WTC11 (cell line): ENCODE data around the gene SELENOH. TPM values are rescaled to one million over a fixed set of nuclear protein-coding genes. Genes with fewer than 3 reads are reported as not detected.

ENCODE experiments used
- ATAC-seq: fragments of 200-7000 bp; cut with Tn5 transposase; 2 replicates; pipeline ENCODE4 v1.10.0; 2021; ENCODE audit warnings: mild to moderate bottlenecking, moderate library complexity
- CTCF ChIA-PET: fragments of 300-600 bp; sonication (Branson Sonifier 250); formaldehyde crosslinking; loops from one replicate; lab custom pipeline; 2021; ENCODE audit warnings: antibody characterized with exemption; lab: Charles Lee
- POLR2A ChIA-PET: fragments of 350-600 bp; sonication (Branson Sonifier 250); formaldehyde crosslinking; loops from one replicate; lab custom pipeline; 2021; ENCODE audit warnings: antibody characterized with exemption; lab: Charles Lee
- DNase-seq: peaks from one replicate; pipeline ENCODE4 v3.0.0; 2021; ENCODE audit warnings: low spot score
- H3K27ac Mint-ChIP-seq: 2 replicates; pipeline ENCODE4 v1.8.0; 2021; ENCODE audit warnings: mixed read lengths
- H3K27me3 Mint-ChIP-seq: 2 replicates; pipeline ENCODE4 v1.8.0; 2021; ENCODE audit warnings: low read depth, mild to moderate bottlenecking, moderate library complexity, mixed read lengths
- H3K36me3 Mint-ChIP-seq: 2 replicates; pipeline ENCODE4 v1.8.0; 2021; ENCODE audit warnings: mixed read lengths
- H3K4me1 Mint-ChIP-seq: 2 replicates; pipeline ENCODE4 v1.8.0; 2022; ENCODE audit warnings: mixed read lengths
- H3K4me3 Mint-ChIP-seq: 2 replicates; pipeline ENCODE4 v1.8.0; 2021; ENCODE audit warnings: mild to moderate bottlenecking, moderate library complexity, mixed read lengths
- H3K9me3 Mint-ChIP-seq: 2 replicates; pipeline ENCODE4 v1.8.0; 2021; ENCODE audit warnings: mixed read lengths
- CREB1 ChIP-seq: sonication (generic); formaldehyde crosslinking; IDR thresholded peaks from 2 replicates; pipeline ENCODE4 v1.8.0; 2023; ENCODE audit warnings: mild to moderate bottlenecking, missing genetic modification reagents
- FOXJ3 ChIP-seq: sonication (generic); formaldehyde crosslinking; IDR thresholded peaks from 2 replicates; pipeline ENCODE4 v1.9.0; 2021; ENCODE audit warnings: missing genetic modification reagents, mild to moderate bottlenecking, borderline replicate concordance
- FOXK1 ChIP-seq: sonication (generic); formaldehyde crosslinking; IDR thresholded peaks from 2 replicates; pipeline ENCODE4 v1.8.0; 2022; ENCODE audit warnings: mild to moderate bottlenecking, moderate library complexity, missing genetic modification reagents
- GABPB1 ChIP-seq: sonication (generic); formaldehyde crosslinking; IDR thresholded peaks from 2 replicates; pipeline ENCODE4 v1.8.1; 2023; ENCODE audit warnings: mild to moderate bottlenecking, missing genetic modification reagents
- GRHL2 ChIP-seq: fragments of 250-450 bp; sonication (Bioruptor Pico); IDR thresholded peaks from 2 replicates; pipeline ENCODE4 v1.8.0; 2022; ENCODE audit warnings: mild to moderate bottlenecking, moderate library complexity; ENCODE audit not compliant: insufficient replicate concordance, severe bottlenecking
- JAZF1 ChIP-seq: fragments of 250-450 bp; sonication (Bioruptor Pico); IDR thresholded peaks from 2 replicates; pipeline ENCODE4 v1.9.0; 2021; ENCODE audit warnings: moderate library complexity, mild to moderate bottlenecking, inconsistent platforms
- NR1H2 ChIP-seq: sonication (generic); formaldehyde crosslinking; IDR thresholded peaks from 2 replicates; pipeline ENCODE4 v1.9.0; 2021; ENCODE audit warnings: mild to moderate bottlenecking, moderate library complexity, missing genetic modification reagents
- OVOL2 ChIP-seq: fragments of 250-450 bp; sonication (Bioruptor Pico); IDR thresholded peaks from 2 replicates; pipeline ENCODE4 v1.9.0; 2021; ENCODE audit warnings: mild to moderate bottlenecking, borderline replicate concordance
- PRDM15 ChIP-seq: sonication (generic); formaldehyde crosslinking; IDR thresholded peaks from 2 replicates; pipeline ENCODE4 v1.8.0; 2022; ENCODE audit warnings: missing genetic modification reagents
- PRRX2 ChIP-seq: fragments of 250-450 bp; sonication (Bioruptor Pico); IDR thresholded peaks from 2 replicates; pipeline ENCODE4 v1.8.0; 2021; ENCODE audit warnings: mild to moderate bottlenecking
- TEAD1 ChIP-seq: sonication (generic); formaldehyde crosslinking; IDR thresholded peaks from 2 replicates; pipeline ENCODE4 v1.8.0; 2022; ENCODE audit warnings: mild to moderate bottlenecking, missing genetic modification reagents
- TP53 ChIP-seq: sonication (generic); formaldehyde crosslinking; IDR thresholded peaks from 2 replicates; pipeline ENCODE4 v1.8.1; 2023; ENCODE audit warnings: mild to moderate bottlenecking, missing genetic modification reagents
- ZNF121 ChIP-seq: sonication (generic); formaldehyde crosslinking; IDR thresholded peaks from 2 replicates; pipeline ENCODE4 v1.8.0; 2023; ENCODE audit warnings: missing genetic modification reagents
- ZNF138 ChIP-seq: sonication (generic); formaldehyde crosslinking; conservative IDR thresholded peaks from 2 replicates; pipeline ENCODE4 v1.8.1; 2022; ENCODE audit warnings: mild to moderate bottlenecking, moderate library complexity, missing genetic modification reagents
- ZNF416 ChIP-seq: fragments of 250-450 bp; sonication (Bioruptor Pico); IDR thresholded peaks from 2 replicates; pipeline ENCODE4 v1.9.0; 2021; ENCODE audit warnings: mild to moderate bottlenecking, inconsistent platforms
- total RNA-seq: library from RNA; stranded (reverse); gene quantifications from 3 replicates; pipeline ENCODE4 v1.2.3, GENCODE V29; 2021
- TF ChIP-seq, protein P1 (sequence below): sonication (generic); formaldehyde crosslinking; IDR thresholded peaks from 2 replicates; pipeline ENCODE4 v1.8.0; 2023; ENCODE audit warnings: mild to moderate bottlenecking, missing genetic modification reagents
- TF ChIP-seq, protein P2 (sequence below): sonication (generic); formaldehyde crosslinking; IDR thresholded peaks from 2 replicates; pipeline ENCODE4 v1.8.1; 2022; ENCODE audit warnings: missing genetic modification reagents, borderline replicate concordance
- TF ChIP-seq, protein P3 (sequence below): fragments of 250-450 bp; sonication (Bioruptor Pico); IDR thresholded peaks from 2 replicates; pipeline ENCODE4 v1.9.0; 2021; ENCODE audit warnings: mild to moderate bottlenecking
- TF ChIP-seq, protein P4 (sequence below): sonication (generic); formaldehyde crosslinking; IDR thresholded peaks from 2 replicates; pipeline ENCODE4 v1.8.1; 2023; ENCODE audit warnings: mild to moderate bottlenecking, moderate library complexity, missing genetic modification reagents

The SELENOH gene
- total RNA-seq, 1 experiment from 2014 or later: 251 TPM

GRCh38 chr11:57791321-57792059, 50.2 kb downstream of the SELENOH start:
- H3K4me3 Mint-ChIP-seq: no peak overlapping the region
- H3K36me3 Mint-ChIP-seq: peaks cover 38% of the 10 kb centered on the region
- H3K27me3 Mint-ChIP-seq: no peaks in the 10 kb centered on the region
- no peaks in the 10 kb centered on the region for H3K9me3 Mint-ChIP-seq
- H3K4me1 Mint-ChIP-seq: peaks cover 47% of the 10 kb centered on the region
- ATAC-seq (peak; percentile 14; the same call in 1 of the 2 replicates), DNase-seq (peak; percentile 33)
- ChIA-PET CTCF (interaction anchor here (1.0 to 3.7 kb wide), 2 partner anchors 9 to 40 kb away, joined by 3 to 18 read pairs; partner anchors contain the start of gene BTBD18), POLR2A (no interaction called here)
- peak overlapping the region; percentile 65 for H3K27ac Mint-ChIP-seq
- TF ChIP-seq PRDM15 (CRISPR knock-in tag) (no peak), ZNF121 (CRISPR knock-in tag) (no peak), CREB1 (CRISPR knock-in tag) (no peak), GABPB1 (CRISPR knock-in tag) (no peak), ZNF138 (CRISPR knock-in tag) (no peak), ZNF416 (CRISPR knock-in tag) (no peak)

GRCh38 chr11:57792060-57792541, 50.8 kb downstream of the SELENOH start:
- Mint-ChIP-seq H3K27ac (peak overlapping the region; percentile 85), H3K9me3 (no peaks in the 10 kb centered on the region), H3K27me3 (no peaks in the 10 kb centered on the region), H3K4me1 (peaks cover 41% of the 10 kb centered on the region), H3K36me3 (peaks cover 42% of the 10 kb centered on the region), H3K4me3 (no peak overlapping the region)
- POLR2A ChIA-PET: no interaction called here
- DNase-seq: no peak
- no peak for ATAC-seq
- CTCF ChIA-PET: interaction anchor here (1.0 to 3.7 kb wide), 2 partner anchors 8 to 41 kb away, joined by 3 to 18 read pairs; partner anchors contain the start of gene BTBD18
- TF ChIP-seq NR1H2 (CRISPR knock-in tag) (no peak), OVOL2 (CRISPR knock-in tag) (no peak), FOXJ3 (CRISPR knock-in tag) (no peak), TP53 (CRISPR knock-in tag) (no peak)
- TF ChIP-seq, protein P1, sequence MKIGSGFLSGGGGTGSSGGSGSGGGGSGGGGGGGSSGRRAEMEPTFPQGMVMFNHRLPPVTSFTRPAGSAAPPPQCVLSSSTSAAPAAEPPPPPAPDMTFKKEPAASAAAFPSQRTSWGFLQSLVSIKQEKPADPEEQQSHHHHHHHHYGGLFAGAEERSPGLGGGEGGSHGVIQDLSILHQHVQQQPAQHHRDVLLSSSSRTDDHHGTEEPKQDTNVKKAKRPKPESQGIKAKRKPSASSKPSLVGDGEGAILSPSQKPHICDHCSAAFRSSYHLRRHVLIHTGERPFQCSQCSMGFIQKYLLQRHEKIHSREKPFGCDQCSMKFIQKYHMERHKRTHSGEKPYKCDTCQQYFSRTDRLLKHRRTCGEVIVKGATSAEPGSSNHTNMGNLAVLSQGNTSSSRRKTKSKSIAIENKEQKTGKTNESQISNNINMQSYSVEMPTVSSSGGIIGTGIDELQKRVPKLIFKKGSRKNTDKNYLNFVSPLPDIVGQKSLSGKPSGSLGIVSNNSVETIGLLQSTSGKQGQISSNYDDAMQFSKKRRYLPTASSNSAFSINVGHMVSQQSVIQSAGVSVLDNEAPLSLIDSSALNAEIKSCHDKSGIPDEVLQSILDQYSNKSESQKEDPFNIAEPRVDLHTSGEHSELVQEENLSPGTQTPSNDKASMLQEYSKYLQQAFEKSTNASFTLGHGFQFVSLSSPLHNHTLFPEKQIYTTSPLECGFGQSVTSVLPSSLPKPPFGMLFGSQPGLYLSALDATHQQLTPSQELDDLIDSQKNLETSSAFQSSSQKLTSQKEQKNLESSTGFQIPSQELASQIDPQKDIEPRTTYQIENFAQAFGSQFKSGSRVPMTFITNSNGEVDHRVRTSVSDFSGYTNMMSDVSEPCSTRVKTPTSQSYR (CRISPR knock-in tag): no peak

GRCh38 chr11:57792870-57793269, 51.6 kb downstream of the SELENOH start:
- ATAC-seq (no peak), DNase-seq (no peak)
- peaks cover 34% of the 10 kb centered on the region for H3K4me1 Mint-ChIP-seq
- H3K9me3 Mint-ChIP-seq: no peaks in the 10 kb centered on the region
- no peaks in the 10 kb centered on the region for H3K27me3 Mint-ChIP-seq
- POLR2A ChIA-PET: no interaction called here
- peaks cover 44% of the 10 kb centered on the region for H3K36me3 Mint-ChIP-seq
- H3K27ac Mint-ChIP-seq: peak overlapping the region; percentile 94
- CTCF ChIA-PET: interaction anchor here (3.7 kb wide), 1 partner anchor 8 kb away, joined by 18 read pairs; no protein-coding TSS in a partner anchor
- no peak overlapping the region for H3K4me3 Mint-ChIP-seq
- TF ChIP-seq, protein P2, sequence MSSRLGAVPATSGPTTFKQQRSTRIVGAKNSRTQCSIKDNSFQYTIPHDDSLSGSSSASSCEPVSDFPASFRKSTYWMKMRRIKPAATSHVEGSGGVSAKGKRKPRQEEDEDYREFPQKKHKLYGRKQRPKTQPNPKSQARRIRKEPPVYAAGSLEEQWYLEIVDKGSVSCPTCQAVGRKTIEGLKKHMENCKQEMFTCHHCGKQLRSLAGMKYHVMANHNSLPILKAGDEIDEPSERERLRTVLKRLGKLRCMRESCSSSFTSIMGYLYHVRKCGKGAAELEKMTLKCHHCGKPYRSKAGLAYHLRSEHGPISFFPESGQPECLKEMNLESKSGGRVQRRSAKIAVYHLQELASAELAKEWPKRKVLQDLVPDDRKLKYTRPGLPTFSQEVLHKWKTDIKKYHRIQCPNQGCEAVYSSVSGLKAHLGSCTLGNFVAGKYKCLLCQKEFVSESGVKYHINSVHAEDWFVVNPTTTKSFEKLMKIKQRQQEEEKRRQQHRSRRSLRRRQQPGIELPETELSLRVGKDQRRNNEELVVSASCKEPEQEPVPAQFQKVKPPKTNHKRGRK (CRISPR knock-in tag): no peak
- TF ChIP-seq GRHL2 (CRISPR knock-in tag) (no peak), FOXK1 (CRISPR knock-in tag) (no peak), TEAD1 (no peak), JAZF1 (CRISPR knock-in tag) (no peak), PRRX2 (CRISPR knock-in tag) (no peak)
- TF ChIP-seq, protein P3, sequence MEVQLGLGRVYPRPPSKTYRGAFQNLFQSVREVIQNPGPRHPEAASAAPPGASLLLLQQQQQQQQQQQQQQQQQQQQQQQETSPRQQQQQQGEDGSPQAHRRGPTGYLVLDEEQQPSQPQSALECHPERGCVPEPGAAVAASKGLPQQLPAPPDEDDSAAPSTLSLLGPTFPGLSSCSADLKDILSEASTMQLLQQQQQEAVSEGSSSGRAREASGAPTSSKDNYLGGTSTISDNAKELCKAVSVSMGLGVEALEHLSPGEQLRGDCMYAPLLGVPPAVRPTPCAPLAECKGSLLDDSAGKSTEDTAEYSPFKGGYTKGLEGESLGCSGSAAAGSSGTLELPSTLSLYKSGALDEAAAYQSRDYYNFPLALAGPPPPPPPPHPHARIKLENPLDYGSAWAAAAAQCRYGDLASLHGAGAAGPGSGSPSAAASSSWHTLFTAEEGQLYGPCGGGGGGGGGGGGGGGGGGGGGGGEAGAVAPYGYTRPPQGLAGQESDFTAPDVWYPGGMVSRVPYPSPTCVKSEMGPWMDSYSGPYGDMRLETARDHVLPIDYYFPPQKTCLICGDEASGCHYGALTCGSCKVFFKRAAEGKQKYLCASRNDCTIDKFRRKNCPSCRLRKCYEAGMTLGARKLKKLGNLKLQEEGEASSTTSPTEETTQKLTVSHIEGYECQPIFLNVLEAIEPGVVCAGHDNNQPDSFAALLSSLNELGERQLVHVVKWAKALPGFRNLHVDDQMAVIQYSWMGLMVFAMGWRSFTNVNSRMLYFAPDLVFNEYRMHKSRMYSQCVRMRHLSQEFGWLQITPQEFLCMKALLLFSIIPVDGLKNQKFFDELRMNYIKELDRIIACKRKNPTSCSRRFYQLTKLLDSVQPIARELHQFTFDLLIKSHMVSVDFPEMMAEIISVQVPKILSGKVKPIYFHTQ (CRISPR knock-in tag): no peak
- TF ChIP-seq, protein P4, sequence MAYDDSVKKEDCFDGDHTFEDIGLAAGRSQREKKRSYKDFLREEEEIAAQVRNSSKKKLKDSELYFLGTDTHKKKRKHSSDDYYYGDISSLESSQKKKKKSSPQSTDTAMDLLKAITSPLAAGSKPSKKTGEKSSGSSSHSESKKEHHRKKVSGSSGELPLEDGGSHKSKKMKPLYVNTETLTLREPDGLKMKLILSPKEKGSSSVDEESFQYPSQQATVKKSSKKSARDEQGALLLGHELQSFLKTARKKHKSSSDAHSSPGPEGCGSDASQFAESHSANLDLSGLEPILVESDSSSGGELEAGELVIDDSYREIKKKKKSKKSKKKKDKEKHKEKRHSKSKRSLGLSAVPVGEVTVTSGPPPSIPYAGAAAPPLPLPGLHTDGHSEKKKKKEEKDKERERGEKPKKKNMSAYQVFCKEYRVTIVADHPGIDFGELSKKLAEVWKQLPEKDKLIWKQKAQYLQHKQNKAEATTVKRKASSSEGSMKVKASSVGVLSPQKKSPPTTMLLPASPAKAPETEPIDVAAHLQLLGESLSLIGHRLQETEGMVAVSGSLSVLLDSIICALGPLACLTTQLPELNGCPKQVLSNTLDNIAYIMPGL (CRISPR knock-in tag): no peak
